Erythroblast (primary cell): Measurements from ENCODE around the gene OR2L3.

Experiments used
- GATA1 ChIP-seq: IDR thresholded peaks from 2 replicates; pipeline ENCODE4 v1.6.1; 2011; ENCODE audit warnings: low read depth, mild to moderate bottlenecking, control low read depth, low read length, moderate library complexity
- POLR2A ChIP-seq: IDR thresholded peaks from 2 replicates; pipeline ENCODE4 v1.6.1; 2011; ENCODE audit warnings: mild to moderate bottlenecking, low read length

DNA sequence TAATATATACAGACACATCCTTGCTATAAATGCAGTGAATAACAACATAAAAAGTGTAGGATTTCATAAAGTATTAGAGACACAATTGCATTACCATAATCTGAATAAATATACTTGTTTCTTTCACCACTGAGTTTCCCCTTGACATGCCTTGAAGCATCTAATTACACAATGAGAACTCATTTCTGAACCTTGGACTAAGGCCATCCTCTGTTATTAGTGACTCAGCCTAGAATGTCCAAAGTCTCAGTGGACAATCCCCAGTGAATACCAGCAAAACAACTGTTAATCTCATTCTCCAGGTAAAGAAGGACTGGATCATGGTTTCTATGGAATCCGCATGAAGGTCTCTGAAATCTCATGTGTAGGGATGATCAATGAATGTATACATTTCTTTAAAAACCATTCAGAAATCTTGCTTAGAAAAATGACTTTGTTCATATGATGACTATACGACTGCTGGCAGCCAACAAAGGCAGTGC lies 33.4 kb upstream of the OR2L3 start, which contains the start of gene OR2L5:
- TF ChIP-seq POLR2A (no peak), GATA1 (no peak)
